Gastrocnemius medialis (tissue), 4 donors: ENCODE measurements around the gene SMAD4.

Experiments used
- POLR2A ChIP-seq, 2 donors: fragments of 450-650 bp; IDR thresholded peaks; one replicate each; pipeline ENCODE4 v1.6.1; 2017; ENCODE audit warnings: antibody characterized with exemption in 2 of 2, mild to moderate bottlenecking in 2 of 2, moderate library complexity in 2 of 2
- TF ChIP-seq, protein P1 (sequence below), 5 experiments: fragments of 450-650 bp in 3 of 5; fragments of 200-600 bp in 2 of 5; sonication (generic) in 2 of 5; IDR thresholded peaks in 4 of 5; conservative IDR thresholded peaks in 1 of 5; 1 replicate in 4 of 5; 2 replicates in 1 of 5; pipeline ENCODE4 v1.5.1; 2016 to 2019; ENCODE audit warnings: antibody characterized with exemption in 5 of 5, mild to moderate bottlenecking in 3 of 5, moderate library complexity in 3 of 5

DNA sequence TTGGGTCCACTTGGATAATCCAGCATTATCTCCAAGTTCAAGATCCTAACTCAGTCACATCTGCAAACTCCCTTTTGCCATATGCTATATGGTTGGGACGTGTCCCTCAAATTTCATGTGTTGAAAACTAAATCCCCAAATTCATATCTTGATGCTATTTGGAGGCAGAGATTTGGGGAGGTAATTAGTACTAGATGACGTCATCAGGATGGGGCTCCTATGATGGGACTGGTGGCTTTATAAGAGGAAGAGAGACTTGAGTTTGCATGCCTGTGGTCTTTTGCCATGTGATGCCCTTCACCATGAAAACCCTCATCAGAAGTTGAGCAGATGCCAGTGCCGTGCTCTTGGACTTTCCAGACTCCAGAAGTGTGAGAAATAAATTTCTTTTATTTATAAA is 16.8 kb upstream of the SMAD4 start:
- TF ChIP-seq, protein P1, sequence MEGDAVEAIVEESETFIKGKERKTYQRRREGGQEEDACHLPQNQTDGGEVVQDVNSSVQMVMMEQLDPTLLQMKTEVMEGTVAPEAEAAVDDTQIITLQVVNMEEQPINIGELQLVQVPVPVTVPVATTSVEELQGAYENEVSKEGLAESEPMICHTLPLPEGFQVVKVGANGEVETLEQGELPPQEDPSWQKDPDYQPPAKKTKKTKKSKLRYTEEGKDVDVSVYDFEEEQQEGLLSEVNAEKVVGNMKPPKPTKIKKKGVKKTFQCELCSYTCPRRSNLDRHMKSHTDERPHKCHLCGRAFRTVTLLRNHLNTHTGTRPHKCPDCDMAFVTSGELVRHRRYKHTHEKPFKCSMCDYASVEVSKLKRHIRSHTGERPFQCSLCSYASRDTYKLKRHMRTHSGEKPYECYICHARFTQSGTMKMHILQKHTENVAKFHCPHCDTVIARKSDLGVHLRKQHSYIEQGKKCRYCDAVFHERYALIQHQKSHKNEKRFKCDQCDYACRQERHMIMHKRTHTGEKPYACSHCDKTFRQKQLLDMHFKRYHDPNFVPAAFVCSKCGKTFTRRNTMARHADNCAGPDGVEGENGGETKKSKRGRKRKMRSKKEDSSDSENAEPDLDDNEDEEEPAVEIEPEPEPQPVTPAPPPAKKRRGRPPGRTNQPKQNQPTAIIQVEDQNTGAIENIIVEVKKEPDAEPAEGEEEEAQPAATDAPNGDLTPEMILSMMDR (IDR thresholded peaks at IDR 0.05 in 4 of 5, conservative IDR thresholded peaks at IDR 0.05 in 1 of 5), result no peak
- TF ChIP-seq POLR2A (IDR thresholded peaks at IDR 0.05), result no peak
